IPS-15b (cell line): ENCODE measurements around the gene OLFML2B.

Experiments used
- H3K27me3 ChIP-seq: one replicate; pipeline ENCODE4 v1.6.1; 2013; ENCODE audit warnings: low read length; ENCODE audit not compliant: control insufficient read depth, insufficient read depth
- H3K36me3 ChIP-seq: one replicate; pipeline ENCODE4 v1.6.1; 2013; ENCODE audit warnings: low read length; ENCODE audit not compliant: control insufficient read depth, insufficient read depth
- H3K4me1 ChIP-seq: one replicate; pipeline ENCODE4 v1.6.1; 2013; ENCODE audit warnings: mild to moderate bottlenecking, low read length; ENCODE audit not compliant: control insufficient read depth, insufficient read depth
- H3K4me3 ChIP-seq: one replicate; pipeline ENCODE4 v1.5.1; 2013; ENCODE audit warnings: low read depth, low read length
- H3K9ac ChIP-seq: one replicate; pipeline ENCODE4 v1.6.1; 2013; ENCODE audit warnings: low read depth, mild to moderate bottlenecking, low read length
- H3K9me3 ChIP-seq: one replicate; pipeline ENCODE4 v1.6.1; 2013; ENCODE audit warnings: mild to moderate bottlenecking, low read length; ENCODE audit not compliant: control insufficient read depth, insufficient read depth

OLFML2B gene

DNA sequence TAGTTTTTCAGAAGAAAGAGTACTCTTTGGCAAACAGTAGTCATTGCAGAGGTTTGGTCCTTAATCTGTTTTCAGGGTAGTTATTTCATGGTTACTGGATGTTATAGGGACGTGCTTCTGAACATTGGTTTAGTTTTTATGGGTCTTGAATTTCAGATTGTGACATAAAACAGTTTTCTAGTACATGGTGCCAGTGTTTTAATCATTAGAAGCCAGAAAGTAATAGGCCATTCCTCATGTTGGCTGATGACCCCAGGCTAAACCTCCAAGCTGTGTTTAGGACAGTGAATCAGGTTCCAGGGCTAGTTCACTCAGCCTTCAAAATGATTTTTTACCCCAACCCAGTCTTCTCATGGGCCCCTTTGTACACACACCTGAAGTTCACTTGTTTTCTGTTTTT, 73.3 kb downstream of the OLFML2B start:
- no peaks in the 10 kb centered on the region for H3K9me3 ChIP-seq
- no peak overlapping the region for H3K4me3 ChIP-seq
- H3K4me1 ChIP-seq = no peaks in the 10 kb centered on the region
- H3K27me3 ChIP-seq = no peaks in the 10 kb centered on the region
- H3K36me3 ChIP-seq = no peaks in the 10 kb centered on the region
- no peak overlapping the region for H3K9ac ChIP-seq

DNA sequence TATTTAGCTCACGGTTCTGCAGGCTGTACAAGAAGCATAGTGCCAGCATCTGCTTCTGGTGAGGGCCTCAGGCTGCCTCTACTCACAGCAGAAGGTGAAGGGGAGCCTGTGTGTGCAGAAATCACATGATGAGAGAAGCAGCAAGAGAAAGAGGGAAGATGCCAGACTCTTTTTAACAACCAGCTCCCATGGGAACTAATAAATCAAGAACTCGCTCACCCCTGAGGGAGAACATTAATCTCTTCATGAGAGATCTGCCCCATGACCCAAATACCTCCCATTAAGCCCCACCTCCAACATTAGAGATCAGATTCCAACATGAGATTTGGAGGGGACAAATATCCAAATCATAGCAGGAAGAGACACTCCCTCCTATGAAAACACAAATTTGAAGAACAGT, 74.1 kb downstream of the OLFML2B start:
- H3K4me1 ChIP-seq = no peaks in the 10 kb centered on the region
- H3K36me3 ChIP-seq = no peaks in the 10 kb centered on the region
- no peaks in the 10 kb centered on the region for H3K9me3 ChIP-seq
- H3K4me3 ChIP-seq = no peak overlapping the region
- no peak overlapping the region for H3K9ac ChIP-seq
- H3K27me3 ChIP-seq = no peaks in the 10 kb centered on the region

DNA sequence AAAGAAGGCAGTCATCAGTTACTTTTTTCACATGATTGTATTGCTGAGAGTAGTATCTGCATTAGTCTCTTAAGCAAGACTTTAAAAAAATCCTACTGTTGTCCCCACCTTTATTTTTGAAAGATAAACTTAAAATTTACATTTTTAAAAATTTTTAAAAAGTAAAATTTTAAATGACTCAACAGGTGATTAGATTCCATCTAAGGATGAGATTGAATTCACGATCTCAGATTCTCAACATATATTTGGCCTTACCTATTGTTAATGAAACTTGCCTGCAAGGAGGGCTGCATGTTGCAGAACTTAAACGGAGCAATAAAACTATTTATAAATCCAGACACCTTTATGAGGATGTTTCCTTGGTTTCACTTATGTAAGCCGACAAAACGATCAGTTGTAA, 75.2 kb downstream of the OLFML2B start:
- H3K9me3 ChIP-seq = no peaks in the 10 kb centered on the region
- H3K4me3 ChIP-seq = no peak overlapping the region
- H3K4me1 ChIP-seq = no peaks in the 10 kb centered on the region
- no peaks in the 10 kb centered on the region for H3K27me3 ChIP-seq
- H3K36me3 ChIP-seq = no peaks in the 10 kb centered on the region
- no peak overlapping the region for H3K9ac ChIP-seq

GRCh38 chr1:161946071-161946987, 77.3 kb downstream of the OLFML2B start:
- Histone ChIP-seq H3K9me3 (no peaks in the 10 kb centered on the region), H3K4me3 (no peak overlapping the region), H3K36me3 (no peaks in the 10 kb centered on the region), H3K27me3 (no peaks in the 10 kb centered on the region), H3K4me1 (no peaks in the 10 kb centered on the region), H3K9ac (no peak overlapping the region)

- H3K9me3 ChIP-seq = no peaks in the 10 kb centered on the region
- H3K36me3 ChIP-seq = no peaks in the 10 kb centered on the region
- no peak overlapping the region for H3K9ac ChIP-seq
- H3K4me3 ChIP-seq = no peak overlapping the region
- no peaks in the 10 kb centered on the region for H3K4me1 ChIP-seq
- H3K27me3 ChIP-seq = no peaks in the 10 kb centered on the region
Measured at GRCh38 chr1:161945306-161946060, 78.2 kb downstream of the OLFML2B start.

DNA sequence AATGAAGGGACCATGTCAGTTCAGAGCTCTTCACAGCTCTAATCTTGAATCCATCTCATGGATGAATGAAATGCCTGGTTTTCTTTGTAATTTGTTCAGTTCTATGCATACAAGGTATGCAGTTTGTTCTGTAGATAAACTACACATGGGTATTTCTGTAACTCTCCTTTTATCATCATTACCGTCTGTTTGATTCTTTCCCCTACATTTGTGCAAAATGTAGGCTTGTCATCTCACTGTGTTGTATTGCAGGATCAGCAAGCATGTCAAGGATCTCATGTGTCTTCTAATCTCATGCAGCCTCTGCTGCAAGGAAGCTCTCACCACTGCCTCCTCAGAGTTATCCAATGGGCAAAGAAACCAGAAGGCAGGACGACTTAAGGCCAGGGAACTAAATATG, 79.3 kb downstream of the OLFML2B start:
- Histone ChIP-seq H3K4me1 (no peaks in the 10 kb centered on the region), H3K4me3 (no peak overlapping the region), H3K36me3 (no peaks in the 10 kb centered on the region), H3K9me3 (no peaks in the 10 kb centered on the region), H3K9ac (no peak overlapping the region), H3K27me3 (no peaks in the 10 kb centered on the region)

DNA sequence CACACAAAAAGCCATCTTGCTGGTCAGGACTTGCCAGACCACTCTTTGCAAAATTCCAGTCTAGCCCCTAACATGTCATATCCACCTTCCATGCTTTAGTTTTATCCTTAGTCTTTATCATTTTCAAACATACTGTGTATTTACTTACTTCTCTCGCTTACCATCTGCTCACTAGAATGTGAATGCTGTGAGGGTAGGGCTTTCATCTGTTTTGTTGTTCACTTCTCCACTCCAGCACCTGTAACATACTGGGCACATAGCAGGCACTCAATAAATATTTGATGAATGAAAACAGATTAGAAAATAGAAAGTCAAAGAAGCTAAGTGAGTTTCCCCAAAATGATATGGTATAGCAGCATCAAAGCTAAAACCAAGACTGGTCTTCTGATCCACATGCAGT, 79.9 kb downstream of the OLFML2B start:
- Histone ChIP-seq H3K4me3 (no peak overlapping the region), H3K9me3 (no peaks in the 10 kb centered on the region), H3K36me3 (no peaks in the 10 kb centered on the region), H3K9ac (no peak overlapping the region), H3K27me3 (no peaks in the 10 kb centered on the region), H3K4me1 (no peaks in the 10 kb centered on the region)

DNA sequence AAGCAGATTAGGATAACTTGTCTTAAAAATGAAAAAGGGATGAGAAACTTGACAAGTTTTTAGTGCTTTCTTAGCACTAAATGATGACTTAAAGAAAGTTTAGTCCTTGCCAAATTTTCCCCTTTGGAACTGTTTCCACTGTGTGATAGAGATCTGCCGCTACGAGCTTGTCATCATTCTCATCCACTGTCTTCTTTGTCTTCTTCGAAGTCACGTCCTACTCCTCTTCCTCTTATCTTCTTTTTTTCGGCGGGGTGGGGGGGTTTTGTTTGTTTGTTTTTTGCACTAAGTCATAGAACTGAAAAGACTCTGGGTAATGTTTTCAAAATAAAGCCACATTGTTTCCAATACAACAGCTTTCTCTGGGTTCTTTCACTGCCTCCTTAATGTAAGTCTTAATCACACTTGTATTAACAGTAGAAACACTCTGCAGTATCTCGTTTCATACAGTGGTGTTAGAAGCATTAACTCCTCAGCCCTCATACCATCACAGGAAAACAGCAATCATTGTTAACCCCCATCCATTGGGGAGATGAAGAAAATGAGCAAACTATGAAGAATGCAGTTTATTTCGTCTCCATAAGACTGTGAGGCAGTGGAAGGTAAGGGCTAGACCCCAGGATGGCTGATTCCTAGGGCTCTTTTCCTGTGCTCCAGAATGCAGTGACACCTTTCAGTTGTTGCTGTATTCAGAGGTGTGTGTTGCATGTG, 81.8 kb downstream of the OLFML2B start:
- no peaks in the 10 kb centered on the region for H3K36me3 ChIP-seq
- no peaks in the 10 kb centered on the region for H3K4me1 ChIP-seq

GRCh38 chr1:161940866-161941591, 82.6 kb downstream of the OLFML2B start:
- Histone ChIP-seq H3K4me3 (no peak overlapping the region), H3K9me3 (no peaks in the 10 kb centered on the region), H3K36me3 (no peaks in the 10 kb centered on the region), H3K9ac (no peak overlapping the region), H3K4me1 (no peaks in the 10 kb centered on the region), H3K27me3 (no peaks in the 10 kb centered on the region)

More for the DNA sequence above, 81.8 kb downstream of the OLFML2B start:
- Histone ChIP-seq H3K9me3 (no peaks in the 10 kb centered on the region), H3K4me3 (no peak overlapping the region), H3K27me3 (no peaks in the 10 kb centered on the region), H3K9ac (no peak overlapping the region)

- no peak overlapping the region for H3K9ac ChIP-seq
- no peaks in the 10 kb centered on the region for H3K36me3 ChIP-seq
- H3K4me3 ChIP-seq = no peak overlapping the region
- no peaks in the 10 kb centered on the region for H3K4me1 ChIP-seq
- H3K9me3 ChIP-seq = no peaks in the 10 kb centered on the region
- no peaks in the 10 kb centered on the region for H3K27me3 ChIP-seq
Measured at GRCh38 chr1:161936786-161937185, 86.9 kb downstream of the OLFML2B start.

GRCh38 chr1:161935264-161935663, 88.4 kb downstream of the OLFML2B start:
- Histone ChIP-seq H3K36me3 (no peaks in the 10 kb centered on the region), H3K9me3 (no peaks in the 10 kb centered on the region), H3K27me3 (no peaks in the 10 kb centered on the region), H3K4me1 (no peaks in the 10 kb centered on the region), H3K4me3 (no peak overlapping the region), H3K9ac (no peak overlapping the region)
